Activated T-helper 9 cell treated with anti-CD3 and anti-CD28 coated beads, Interleukin-2, amount 50 U/mL, for 16 hours (primary cell): Measurements from ENCODE around the gene NUDT3.
"Not testable (repeated sequence)": the region's sequence is repeated elsewhere in the genome, so short reads cannot be mapped to it uniquely, and the experiment has no call there.

Experiments
- DNase-seq: peaks from one replicate; pipeline ENCODE4 v3.0.0-alpha.2; 2020; ENCODE audit warnings: low read depth

Gene NUDT3

GRCh38 chr6:34249469-34250261 is 142.8 kb downstream of the NUDT3 start:
- DNase-seq, result no peak

- peak; percentile 95 for DNase-seq
Observed at GRCh38 chr6:34248727-34249468, 143.6 kb downstream of the NUDT3 start, which contains the start of gene SMIM29. Gene SMIM29, minus strand, starts transcription at chr6:34249006. Its CDS starts 1,215 bp downstream, at chr6:34247791.

GRCh38 chr6:34248198-34248726 is 144.2 kb downstream of the NUDT3 start:
- DNase-seq, result peak; percentile 22

- no peak for DNase-seq
Observed at GRCh38 chr6:34247481-34248197, 144.8 kb downstream of the NUDT3 start.

- no peak for DNase-seq
Observed at GRCh38 chr6:34246563-34247391, 145.7 kb downstream of the NUDT3 start.

- DNase-seq, result no peak
Observed at GRCh38 chr6:34246249-34246562, 146.3 kb downstream of the NUDT3 start.

- DNase-seq, result not testable (repeated sequence)
Observed at GRCh38 chr6:34245761-34246140, 146.7 kb downstream of the NUDT3 start.

GRCh38 chr6:34245032-34245760 is 147.3 kb downstream of the NUDT3 start:
- not testable (repeated sequence) for DNase-seq

- peak; percentile 56 for DNase-seq
Observed at GRCh38 chr6:34243901-34244884, 148.3 kb downstream of the NUDT3 start.

GRCh38 chr6:34243131-34243771 is 149.2 kb downstream of the NUDT3 start:
- DNase-seq, result no peak

- DNase-seq, result no peak
Observed at GRCh38 chr6:34242252-34243130, 150.0 kb downstream of the NUDT3 start.

GRCh38 chr6:34241351-34242215 is 150.9 kb downstream of the NUDT3 start:
- no peak for DNase-seq

GRCh38 chr6:34240329-34241248 is 151.9 kb downstream of the NUDT3 start:
- no peak for DNase-seq

GRCh38 chr6:34239893-34240292 is 152.6 kb downstream of the NUDT3 start:
- no peak for DNase-seq

- no peak for DNase-seq
Observed at GRCh38 chr6:34239500-34239825, 153.0 kb downstream of the NUDT3 start.
